ENCODE measurements around the gene TRIM62.

DNA sequence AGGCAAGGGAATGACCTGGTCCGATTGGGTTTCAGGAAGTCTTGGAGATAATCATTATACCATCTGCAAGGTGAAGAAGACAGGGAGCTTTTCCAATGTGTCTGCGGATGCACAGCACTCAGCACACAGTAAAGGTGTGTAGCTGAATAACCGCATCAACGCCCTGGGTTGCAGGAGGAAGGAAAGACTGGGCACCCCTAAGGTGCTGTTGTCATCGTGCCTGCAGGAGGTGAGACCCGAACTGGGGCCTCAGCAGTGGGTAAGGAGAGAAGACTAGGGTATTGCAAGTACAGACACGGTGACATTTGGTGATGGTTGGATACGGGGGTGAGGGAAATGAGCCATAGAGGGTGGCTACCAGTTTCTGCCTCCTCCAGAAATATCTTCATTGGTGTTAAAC lies 1.1 kb upstream of the TRIM62 start:
- TF ChIP-seq POLR2A (IDR thresholded peaks at IDR 0.05; ENCODE audit: low read depth, low read length) (no peak), POLR2AphosphoS5 (IDR thresholded peaks at IDR 0.05; ENCODE audit: low read depth, low read length) (no peak), TAF1 (IDR thresholded peaks at IDR 0.05; ENCODE audit: borderline replicate concordance, low read depth, low read length) (no peak)
